Measurements from ENCODE around the gene MSRB1. TPM values are rescaled to one million over a fixed set of nuclear protein-coding genes. Genes with fewer than 3 reads are reported as not detected.

The MSRB1 gene
- total RNA-seq, 4 donors from 2014 or later, result 13.9 to 56.5 (median 29.3) TPM

DNA sequence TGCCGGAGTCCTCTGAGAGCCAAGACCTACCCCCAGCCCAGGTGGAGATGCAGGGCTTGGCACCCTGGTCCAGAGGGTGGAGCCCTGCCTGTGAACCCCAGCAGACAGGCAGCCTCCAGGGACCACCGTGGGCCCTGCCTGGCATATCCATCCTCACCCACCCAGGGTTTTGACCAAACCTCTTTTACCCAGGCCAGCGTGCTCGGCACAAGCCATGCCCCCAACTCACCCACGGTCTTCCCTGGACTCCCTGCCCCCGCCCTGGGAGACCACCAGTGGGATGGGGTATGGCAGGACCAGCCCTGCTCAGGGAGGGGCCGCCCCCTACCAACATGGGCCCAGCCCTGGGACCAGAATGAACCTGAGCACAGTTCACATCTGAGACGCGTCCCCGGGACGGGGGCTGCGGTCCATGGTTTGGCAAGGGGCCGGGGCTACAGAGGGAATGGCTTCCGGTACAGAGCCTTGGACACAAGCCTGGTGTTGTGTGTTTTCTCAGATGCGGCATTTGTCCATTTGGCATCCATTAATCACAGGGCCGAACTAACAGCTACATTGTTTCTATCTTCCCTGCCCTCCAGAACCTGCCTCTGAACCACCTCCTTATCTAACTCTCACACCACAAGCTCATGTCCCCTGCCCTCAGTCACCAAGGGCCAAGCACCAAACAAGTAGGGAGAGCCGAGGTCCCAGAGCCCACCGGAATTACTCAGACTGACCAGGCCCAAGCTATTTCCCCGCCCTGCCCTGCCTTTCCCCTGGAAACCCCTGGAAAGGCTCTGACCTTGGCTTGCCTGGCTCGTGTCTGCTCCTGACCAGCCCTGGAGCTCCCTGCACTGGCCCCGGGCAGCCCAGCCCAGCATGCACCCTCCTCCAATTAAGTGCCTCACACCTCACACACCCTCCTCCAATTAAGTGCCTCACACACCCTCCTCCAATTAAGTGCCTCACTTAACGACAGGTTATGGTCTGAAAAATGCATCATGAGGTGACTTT lies 38.9 kb downstream of the MSRB1 start:
- H3K4me1 ChIP-seq, result peaks cover 0 to 11% (median 7%) of the 10 kb centered on the region in 4 donors
- peaks cover 41% of the 10 kb centered on the region for H3K27me3 ChIP-seq
- WGBS, 2 donors (ENCODE audit: low coverage in 1 of 2), result 60 to 71% methylated on average over 1 to 22 of the region's 22 CpGs
- no peak for DNase-seq
- TF ChIP-seq POLR2A (IDR thresholded peaks at IDR 0.05) (no peak), POLR2AphosphoS5 (IDR thresholded peaks at IDR 0.05) (no peak), EP300 (IDR thresholded peaks at IDR 0.05; ENCODE audit: low read depth) (no peak)
- TF ChIP-seq, protein P1, sequence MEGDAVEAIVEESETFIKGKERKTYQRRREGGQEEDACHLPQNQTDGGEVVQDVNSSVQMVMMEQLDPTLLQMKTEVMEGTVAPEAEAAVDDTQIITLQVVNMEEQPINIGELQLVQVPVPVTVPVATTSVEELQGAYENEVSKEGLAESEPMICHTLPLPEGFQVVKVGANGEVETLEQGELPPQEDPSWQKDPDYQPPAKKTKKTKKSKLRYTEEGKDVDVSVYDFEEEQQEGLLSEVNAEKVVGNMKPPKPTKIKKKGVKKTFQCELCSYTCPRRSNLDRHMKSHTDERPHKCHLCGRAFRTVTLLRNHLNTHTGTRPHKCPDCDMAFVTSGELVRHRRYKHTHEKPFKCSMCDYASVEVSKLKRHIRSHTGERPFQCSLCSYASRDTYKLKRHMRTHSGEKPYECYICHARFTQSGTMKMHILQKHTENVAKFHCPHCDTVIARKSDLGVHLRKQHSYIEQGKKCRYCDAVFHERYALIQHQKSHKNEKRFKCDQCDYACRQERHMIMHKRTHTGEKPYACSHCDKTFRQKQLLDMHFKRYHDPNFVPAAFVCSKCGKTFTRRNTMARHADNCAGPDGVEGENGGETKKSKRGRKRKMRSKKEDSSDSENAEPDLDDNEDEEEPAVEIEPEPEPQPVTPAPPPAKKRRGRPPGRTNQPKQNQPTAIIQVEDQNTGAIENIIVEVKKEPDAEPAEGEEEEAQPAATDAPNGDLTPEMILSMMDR (IDR thresholded peaks at IDR 0.05), result no peak
- no peak overlapping the region for H3K27ac ChIP-seq
- no peaks in the 10 kb centered on the region for H3K36me3 ChIP-seq
- intact Hi-C loops (cut with DNase I; ENCODE audit: low total_unique reads) (no loop called here), in situ Hi-C loops (cut with MboI; ENCODE audit: low pct_ligation_motif_present in 1 of 4, low pct_unique_long_range_greater_than_20kb in 1 of 4, low sequenced_read_pairs in 3 of 4) (no loop called here)
- H3K4me3 ChIP-seq, result no peak overlapping the region
- no peaks in the 10 kb centered on the region for H3K9me3 ChIP-seq

DNA sequence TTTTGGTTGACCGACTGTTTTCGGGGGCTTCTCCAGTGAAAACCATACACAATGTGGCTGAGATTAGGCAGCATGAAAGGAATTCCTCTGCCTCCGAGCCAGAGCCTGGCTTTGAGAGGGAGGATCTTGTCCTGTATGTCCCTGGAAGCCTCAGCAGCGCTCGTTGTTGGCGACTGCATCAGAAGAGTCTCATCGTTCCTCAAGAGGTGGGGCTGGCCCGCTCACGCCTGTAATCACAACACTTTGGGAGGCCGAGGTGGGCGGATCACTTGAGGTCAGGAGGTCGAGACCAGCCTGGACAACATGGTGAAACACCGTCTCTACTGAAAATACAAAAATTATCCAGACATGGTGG lies 39.8 kb downstream of the MSRB1 start:
- no peaks in the 10 kb centered on the region for H3K36me3 ChIP-seq
- peaks cover 0 to 11% (median 7%) of the 10 kb centered on the region in 4 donors for H3K4me1 ChIP-seq
- in situ Hi-C loops (cut with MboI; ENCODE audit: low pct_ligation_motif_present in 1 of 4, low pct_unique_long_range_greater_than_20kb in 1 of 4, low sequenced_read_pairs in 3 of 4) (no loop called here), intact Hi-C loops (cut with DNase I; ENCODE audit: low total_unique reads) (no loop called here)
- 66 to 67% methylated on average over 1 to 13 of the region's 13 CpGs for WGBS, 2 donors (ENCODE audit: low coverage in 1 of 2)
- no peak for DNase-seq
- TF ChIP-seq POLR2A (IDR thresholded peaks at IDR 0.05), result no peak
- TF ChIP-seq, protein P1 (IDR thresholded peaks at IDR 0.05), result no peak
- TF ChIP-seq EP300 (IDR thresholded peaks at IDR 0.05; ENCODE audit: low read depth), result no peak
- TF ChIP-seq POLR2AphosphoS5 (IDR thresholded peaks at IDR 0.05), result no peak
- H3K9me3 ChIP-seq, result no peaks in the 10 kb centered on the region
- no peak overlapping the region for H3K27ac ChIP-seq
- peaks cover 33% of the 10 kb centered on the region for H3K27me3 ChIP-seq
- H3K4me3 ChIP-seq, result no peak overlapping the region

DNA sequence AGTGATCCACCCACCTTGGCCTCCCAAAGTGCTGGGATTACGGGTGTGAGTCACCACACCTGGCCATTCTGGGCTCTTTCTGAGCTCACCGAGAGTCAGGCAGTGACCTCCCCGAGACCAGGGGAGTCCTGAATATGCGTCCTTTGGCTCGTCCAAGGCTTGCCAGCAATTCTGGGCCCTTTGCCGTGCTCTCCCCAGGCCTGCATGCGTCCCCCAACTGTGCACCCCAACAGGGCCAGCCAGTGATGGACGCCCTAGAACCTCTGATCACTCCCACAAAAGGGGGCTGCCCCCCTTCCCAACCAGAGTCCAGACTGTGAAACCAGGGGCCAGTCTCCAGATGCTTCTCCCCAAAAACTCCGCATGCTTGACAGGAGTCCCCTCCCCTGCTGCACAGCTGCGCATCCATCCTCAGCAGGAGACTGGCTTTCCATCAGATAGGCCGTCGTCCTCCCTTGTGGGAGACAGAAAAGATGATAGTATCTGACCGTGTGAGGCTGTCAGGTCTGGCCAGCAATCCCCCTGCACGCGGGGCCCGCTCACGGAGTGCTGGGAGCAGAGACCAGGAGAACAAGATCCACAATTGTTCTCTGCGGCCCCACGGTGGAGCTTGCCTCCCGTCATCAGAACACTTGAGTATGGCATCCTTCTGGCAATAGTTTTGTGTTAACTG lies 40.3 kb downstream of the MSRB1 start:
- in situ Hi-C loops (cut with MboI; ENCODE audit: low pct_ligation_motif_present in 1 of 4, low pct_unique_long_range_greater_than_20kb in 1 of 4, low sequenced_read_pairs in 3 of 4) (no loop called here), intact Hi-C loops (cut with DNase I; ENCODE audit: low total_unique reads) (no loop called here)
- H3K4me3 ChIP-seq, result no peak overlapping the region
- H3K36me3 ChIP-seq, result no peaks in the 10 kb centered on the region
- H3K27ac ChIP-seq, result no peak overlapping the region
- H3K27me3 ChIP-seq, result peaks cover 28% of the 10 kb centered on the region
- no peaks in the 10 kb centered on the region for H3K9me3 ChIP-seq
- DNase-seq, result no peak
- TF ChIP-seq, protein P1 (IDR thresholded peaks at IDR 0.05), result no peak
- TF ChIP-seq EP300 (IDR thresholded peaks at IDR 0.05; ENCODE audit: low read depth) (no peak), POLR2A (IDR thresholded peaks at IDR 0.05) (no peak), POLR2AphosphoS5 (IDR thresholded peaks at IDR 0.05) (no peak)
- 84 to 90% methylated on average over 2 to 20 of the region's 20 CpGs for WGBS, 2 donors (ENCODE audit: low coverage in 1 of 2)
- peaks cover 0 to 11% (median 7%) of the 10 kb centered on the region in 4 donors for H3K4me1 ChIP-seq

DNA sequence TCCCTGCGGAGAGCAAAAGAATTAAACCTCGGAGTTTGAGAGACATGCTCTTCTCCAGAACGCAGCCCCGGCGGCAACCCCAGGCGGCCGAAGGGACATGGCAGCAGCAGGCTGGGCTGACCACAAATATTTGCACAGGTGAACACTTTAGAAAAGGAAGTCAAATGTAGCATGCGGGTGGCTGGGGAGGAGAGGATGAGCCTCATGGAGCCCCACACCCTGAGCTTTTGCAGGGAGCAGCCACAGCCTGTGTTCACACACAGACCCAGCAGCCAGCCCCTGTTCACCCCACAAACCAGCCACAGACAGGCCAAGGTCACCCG lies 42.6 kb downstream of the MSRB1 start:
- H3K27ac ChIP-seq, result peak overlapping the region; percentile 5 to 64 (median 39)
- peaks cover 0 to 15% (median 7%) of the 10 kb centered on the region in 4 donors for H3K4me1 ChIP-seq
- intact Hi-C loops (cut with DNase I; ENCODE audit: low total_unique reads) (no loop called here), in situ Hi-C loops (cut with MboI; ENCODE audit: low pct_ligation_motif_present in 1 of 4, low pct_unique_long_range_greater_than_20kb in 1 of 4, low sequenced_read_pairs in 3 of 4) (no loop called here)
- H3K9me3 ChIP-seq, result no peaks in the 10 kb centered on the region
- H3K36me3 ChIP-seq, result no peaks in the 10 kb centered on the region
- no peak overlapping the region for H3K4me3 ChIP-seq
- no peak for TF ChIP-seq POLR2AphosphoS5 (IDR thresholded peaks at IDR 0.05)
- TF ChIP-seq POLR2A (IDR thresholded peaks at IDR 0.05), result no peak
- TF ChIP-seq, protein P1 (IDR thresholded peaks at IDR 0.05), result no peak
- no peak for TF ChIP-seq EP300 (IDR thresholded peaks at IDR 0.05; ENCODE audit: low read depth)
- no peak for DNase-seq
- WGBS, 2 donors (ENCODE audit: low coverage in 1 of 2), result 40 to 100% methylated on average over 1 to 9 of the region's 9 CpGs
- peaks cover 8% of the 10 kb centered on the region for H3K27me3 ChIP-seq
